Neural crest cell (in vitro differentiated cells): ENCODE measurements around the gene DVL1. TPM values are rescaled to one million over a fixed set of nuclear protein-coding genes. Genes with fewer than 3 reads are reported as not detected.

ENCODE experiments used
- DNase-seq: peaks from one replicate; pipeline ENCODE4 v3.0.0; 2021; ENCODE audit warnings: low read depth, mixed read lengths, low spot score
- H3K27ac Mint-ChIP-seq: one replicate; pipeline ENCODE4 v1.8.0; 2021; ENCODE audit warnings: mild to moderate bottlenecking, mixed read lengths; ENCODE audit not compliant: unreplicated experiment
- H3K27me3 Mint-ChIP-seq: 2 replicates; pipeline ENCODE4 v1.8.0; 2021; ENCODE audit warnings: low read depth, mild to moderate bottlenecking, mixed read lengths
- H3K36me3 Mint-ChIP-seq: 2 replicates; pipeline ENCODE4 v1.8.0; 2021; ENCODE audit warnings: low read depth, mild to moderate bottlenecking, mixed read lengths
- H3K4me1 Mint-ChIP-seq: 2 replicates; pipeline ENCODE4 v1.8.0; 2021; ENCODE audit warnings: mixed read lengths
- H3K4me3 Mint-ChIP-seq: one replicate; pipeline ENCODE4 v1.8.0; 2021; ENCODE audit warnings: mild to moderate bottlenecking, mixed read lengths
- H3K9me3 Mint-ChIP-seq: 2 replicates; pipeline ENCODE4 v1.8.0; 2021; ENCODE audit warnings: mixed read lengths
- total RNA-seq: library from RNA; stranded (reverse); gene quantifications from 2 replicates; pipeline ENCODE4 v1.2.1, GENCODE V29; 2021
- TF ChIP-seq, protein P1 (sequence below): fragments of 200-600 bp; sonication (generic); conservative IDR thresholded peaks from 2 replicates; pipeline ENCODE4 v1.5.0; 2021; ENCODE audit warnings: antibody characterized with exemption, mild to moderate bottlenecking

Gene DVL1
- total RNA-seq, 1 donor from 2014 or later = 63.4 TPM

- TF ChIP-seq, protein P1, sequence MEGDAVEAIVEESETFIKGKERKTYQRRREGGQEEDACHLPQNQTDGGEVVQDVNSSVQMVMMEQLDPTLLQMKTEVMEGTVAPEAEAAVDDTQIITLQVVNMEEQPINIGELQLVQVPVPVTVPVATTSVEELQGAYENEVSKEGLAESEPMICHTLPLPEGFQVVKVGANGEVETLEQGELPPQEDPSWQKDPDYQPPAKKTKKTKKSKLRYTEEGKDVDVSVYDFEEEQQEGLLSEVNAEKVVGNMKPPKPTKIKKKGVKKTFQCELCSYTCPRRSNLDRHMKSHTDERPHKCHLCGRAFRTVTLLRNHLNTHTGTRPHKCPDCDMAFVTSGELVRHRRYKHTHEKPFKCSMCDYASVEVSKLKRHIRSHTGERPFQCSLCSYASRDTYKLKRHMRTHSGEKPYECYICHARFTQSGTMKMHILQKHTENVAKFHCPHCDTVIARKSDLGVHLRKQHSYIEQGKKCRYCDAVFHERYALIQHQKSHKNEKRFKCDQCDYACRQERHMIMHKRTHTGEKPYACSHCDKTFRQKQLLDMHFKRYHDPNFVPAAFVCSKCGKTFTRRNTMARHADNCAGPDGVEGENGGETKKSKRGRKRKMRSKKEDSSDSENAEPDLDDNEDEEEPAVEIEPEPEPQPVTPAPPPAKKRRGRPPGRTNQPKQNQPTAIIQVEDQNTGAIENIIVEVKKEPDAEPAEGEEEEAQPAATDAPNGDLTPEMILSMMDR = no peak
- no peaks in the 10 kb centered on the region for H3K9me3 Mint-ChIP-seq
- H3K27me3 Mint-ChIP-seq = no peaks in the 10 kb centered on the region
- peak overlapping the region; percentile 71 for H3K27ac Mint-ChIP-seq
- no peak for DNase-seq
- H3K4me3 Mint-ChIP-seq = peak overlapping the region; percentile 72
- peaks cover 2% of the 10 kb centered on the region for H3K36me3 Mint-ChIP-seq
- H3K4me1 Mint-ChIP-seq = peaks cover 5% of the 10 kb centered on the region
These were observed 18.7 kb downstream of the DVL1 start for GRCh38 chr1:1330366-1331067.

- no peak overlapping the region for H3K27ac Mint-ChIP-seq
- no peaks in the 10 kb centered on the region for H3K9me3 Mint-ChIP-seq
- peak overlapping the region; percentile 69 for H3K4me3 Mint-ChIP-seq
These were observed 19.7 kb downstream of the DVL1 start for GRCh38 chr1:1329304-1330210.

DNA sequence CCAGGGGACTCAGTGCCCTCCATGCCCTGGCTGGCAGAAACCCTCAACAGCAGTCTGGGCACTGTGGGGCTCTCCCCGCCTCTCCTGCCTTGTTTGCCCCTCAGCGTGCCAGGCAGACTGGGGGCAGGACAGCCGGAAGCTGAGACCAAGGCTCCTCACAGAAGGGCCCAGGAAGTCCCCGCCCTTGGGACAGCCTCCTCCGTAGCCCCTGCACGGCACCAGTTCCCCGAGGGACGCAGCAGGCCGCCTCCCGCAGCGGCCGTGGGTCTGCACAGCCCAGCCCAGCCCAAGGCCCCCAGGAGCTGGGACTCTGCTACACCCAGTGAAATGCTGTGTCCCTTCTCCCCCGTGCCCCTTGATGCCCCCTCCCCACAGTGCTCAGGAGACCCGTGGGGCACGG is 21.0 kb downstream of the DVL1 start:
- TF ChIP-seq, protein P1 = no peak
- Mint-ChIP-seq H3K36me3 (peaks cover 2% of the 10 kb centered on the region), H3K27me3 (no peaks in the 10 kb centered on the region), H3K9me3 (no peaks in the 10 kb centered on the region), H3K27ac (no peak overlapping the region), H3K4me3 (no peak overlapping the region), H3K4me1 (peaks cover 11% of the 10 kb centered on the region)
- no peak for DNase-seq

More at GRCh38 chr1:1329304-1330210, 19.7 kb downstream of the DVL1 start:
- peaks cover 2% of the 10 kb centered on the region for H3K36me3 Mint-ChIP-seq
- no peak for DNase-seq
- TF ChIP-seq, protein P1 = no peak
- H3K4me1 Mint-ChIP-seq = peaks cover 5% of the 10 kb centered on the region
- H3K27me3 Mint-ChIP-seq = no peaks in the 10 kb centered on the region

DNA sequence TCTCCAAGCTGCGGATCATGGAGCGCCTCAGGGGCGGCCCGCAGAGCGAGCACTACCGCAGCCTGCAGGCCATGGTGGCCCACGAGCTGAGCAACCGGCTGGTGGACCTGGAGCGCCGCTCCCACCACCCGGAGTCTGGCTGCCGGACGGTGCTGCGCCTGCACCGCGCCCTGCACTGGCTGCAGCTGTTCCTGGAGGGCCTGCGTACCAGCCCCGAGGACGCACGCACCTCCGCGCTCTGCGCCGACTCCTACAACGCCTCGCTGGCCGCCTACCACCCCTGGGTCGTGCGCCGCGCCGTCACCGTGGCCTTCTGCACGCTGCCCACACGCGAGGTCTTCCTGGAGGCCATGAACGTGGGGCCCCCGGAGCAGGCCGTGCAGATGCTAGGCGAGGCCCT is 21.9 kb downstream of the DVL1 start:
- peaks cover 2% of the 10 kb centered on the region for H3K36me3 Mint-ChIP-seq
- H3K9me3 Mint-ChIP-seq = no peaks in the 10 kb centered on the region
- no peak for DNase-seq
- H3K27ac Mint-ChIP-seq = no peak overlapping the region
- no peaks in the 10 kb centered on the region for H3K27me3 Mint-ChIP-seq
- H3K4me3 Mint-ChIP-seq = no peak overlapping the region
- H3K4me1 Mint-ChIP-seq = peaks cover 12% of the 10 kb centered on the region
- TF ChIP-seq, protein P1 = no peak

GRCh38 chr1:1326075-1326605 is 23.1 kb downstream of the DVL1 start:
- Mint-ChIP-seq H3K27me3 (no peaks in the 10 kb centered on the region), H3K27ac (no peak overlapping the region), H3K36me3 (peaks cover 2% of the 10 kb centered on the region), H3K4me3 (peak overlapping the region; percentile 70), H3K9me3 (no peaks in the 10 kb centered on the region), H3K4me1 (peaks cover 15% of the 10 kb centered on the region)
- no peak for DNase-seq
- TF ChIP-seq, protein P1 = no peak
